Panc1 (cell line): ENCODE data around the gene ZDHHC9.

Source experiments
- CTCF ChIP-seq: fragments of 450-650 bp; IDR thresholded peaks from 2 replicates; pipeline ENCODE4 v1.5.1; 2017; ENCODE audit warnings: mild to moderate bottlenecking
- POLR2AphosphoS5 ChIP-seq: IDR thresholded peaks from 2 replicates; pipeline ENCODE4 v1.6.1; 2012; ENCODE audit warnings: mild to moderate bottlenecking, low read depth, low read length, moderate library complexity
- SIN3A ChIP-seq: IDR thresholded peaks from 2 replicates; pipeline ENCODE4 v1.6.1; 2012; ENCODE audit warnings: low read depth, mild to moderate bottlenecking, low read length, moderate library complexity, borderline replicate concordance; ENCODE audit not compliant: insufficient read depth

- no peak for TF ChIP-seq POLR2AphosphoS5
- TF ChIP-seq CTCF = no peak
- no peak for TF ChIP-seq SIN3A
These were observed 56.2 kb downstream of the ZDHHC9 start for GRCh38 chrX:129787336-129788055.
